Left lung (tissue), 10 donors: Measurements from ENCODE around the gene B9D2. TPM values are rescaled to one million over a fixed set of nuclear protein-coding genes. Genes with fewer than 3 reads are reported as not detected.
"Not testable (repeated sequence)": the region's sequence is repeated elsewhere in the genome, so short reads cannot be mapped to it uniquely, and the experiment has no call there.

Experiments used
- ATAC-seq: fragments of 200-7000 bp; cut with Tn5 transposase; one replicate; pipeline ENCODE4 v1.9.1; 2020; ENCODE audit warnings: moderate library complexity
- DNase-seq, 4 donors: peaks; one replicate each; pipeline ENCODE4 v3.0.0-alpha.2; 2013 to 2020
- H3K27ac ChIP-seq, 2 donors: fragments of 200-600 bp; sonication (generic) in 1 of 2; one replicate each; pipeline versions ENCODE4 v1.5.0 to v1.8.0; 2020 to 2021
- H3K27me3 ChIP-seq, 2 donors: fragments of 200-600 bp; sonication (generic) in 1 of 2; one replicate each; pipeline versions ENCODE4 v1.5.0 to v1.8.0; 2020 to 2021
- H3K36me3 ChIP-seq, 2 donors: fragments of 200-600 bp; sonication (generic) in 1 of 2; one replicate each; pipeline versions ENCODE4 v1.5.0 to v1.8.0; 2020 to 2021
- H3K4me1 ChIP-seq, 2 donors: fragments of 200-600 bp; one replicate each; pipeline ENCODE4 v1.8.0; 2021
- H3K4me3 ChIP-seq, 2 donors: fragments of 200-600 bp; sonication (generic) in 1 of 2; one replicate each; pipeline versions ENCODE4 v1.5.0 to v1.8.0; 2020 to 2021; ENCODE audit warnings: mild to moderate bottlenecking in 1 of 2
- H3K9me3 ChIP-seq, 2 donors: fragments of 200-600 bp; sonication (generic) in 1 of 2; one replicate each; pipeline versions ENCODE4 v1.5.0 to v1.8.0; 2020 to 2021
- intact Hi-C, 2 donors: fragments of 100-400 bp; cut with DNase I; formaldehyde crosslinking; loops; one replicate each; pipeline versions ENCODE4 v1.11.2 to v1.14.2; 2022
- polyA plus RNA-seq, 6 donors: library from polyadenylated mRNA; unstranded; fragments of 120-200 nt; gene quantifications; one replicate each; pipeline ENCODE4 v1.2.1, GENCODE V29; 2013; ENCODE audit not compliant: insufficient read length in 6 of 6
- total RNA-seq, 2 donors: library from RNA; stranded (reverse); fragmentation: NEBNext Ultra II Directional; extraction: Animal tissue kit (Norgen Biotek cat#: 25700); gene quantifications; one replicate each; pipeline ENCODE4 v1.2.1, GENCODE V29; 2021
- TF ChIP-seq, protein P1 (sequence below), 2 donors: fragments of 200-600 bp; sonication (generic) in 1 of 2; IDR thresholded peaks; one replicate each; pipeline versions ENCODE4 v1.5.0 to v1.8.0; 2021; ENCODE audit warnings: antibody characterized with exemption in 2 of 2
- donor health status: DM: no; HTN: yes; CAD: no.
- donor health status: DM: no; HTN: no; CAD: no.

The B9D2 gene
- total and polyA plus RNA-seq, 8 donors = 6.6 to 8.8 (median 7.7) TPM

DNA sequence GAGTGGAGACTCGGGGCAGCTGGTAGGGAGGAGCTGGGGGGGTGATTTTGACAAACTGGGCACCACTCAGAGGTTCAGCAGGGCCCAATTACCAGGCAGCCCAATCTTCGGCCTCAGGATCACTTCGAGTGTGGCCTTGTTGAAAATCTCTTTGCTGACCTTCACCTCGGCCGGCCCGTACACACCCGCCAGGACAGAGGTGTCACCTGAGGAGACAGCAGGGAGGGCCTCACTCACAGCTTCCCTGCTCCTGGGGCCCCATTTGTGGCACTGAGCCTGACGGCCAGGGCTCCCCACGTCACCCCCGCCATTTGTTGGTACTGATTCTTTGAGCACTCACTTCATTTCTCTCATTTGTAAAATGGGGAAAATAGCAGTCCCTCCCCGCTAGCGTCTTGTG lies 28.8 kb upstream of the B9D2 start:
- peaks cover 0 to 43% of the 10 kb centered on the region in 2 donors for H3K36me3 ChIP-seq
- H3K27ac ChIP-seq = no peak overlapping the region
- intact Hi-C loops = no loop called here
- H3K27me3 ChIP-seq = no peaks in the 10 kb centered on the region
- no peak overlapping the region for H3K4me3 ChIP-seq
- TF ChIP-seq, protein P1, sequence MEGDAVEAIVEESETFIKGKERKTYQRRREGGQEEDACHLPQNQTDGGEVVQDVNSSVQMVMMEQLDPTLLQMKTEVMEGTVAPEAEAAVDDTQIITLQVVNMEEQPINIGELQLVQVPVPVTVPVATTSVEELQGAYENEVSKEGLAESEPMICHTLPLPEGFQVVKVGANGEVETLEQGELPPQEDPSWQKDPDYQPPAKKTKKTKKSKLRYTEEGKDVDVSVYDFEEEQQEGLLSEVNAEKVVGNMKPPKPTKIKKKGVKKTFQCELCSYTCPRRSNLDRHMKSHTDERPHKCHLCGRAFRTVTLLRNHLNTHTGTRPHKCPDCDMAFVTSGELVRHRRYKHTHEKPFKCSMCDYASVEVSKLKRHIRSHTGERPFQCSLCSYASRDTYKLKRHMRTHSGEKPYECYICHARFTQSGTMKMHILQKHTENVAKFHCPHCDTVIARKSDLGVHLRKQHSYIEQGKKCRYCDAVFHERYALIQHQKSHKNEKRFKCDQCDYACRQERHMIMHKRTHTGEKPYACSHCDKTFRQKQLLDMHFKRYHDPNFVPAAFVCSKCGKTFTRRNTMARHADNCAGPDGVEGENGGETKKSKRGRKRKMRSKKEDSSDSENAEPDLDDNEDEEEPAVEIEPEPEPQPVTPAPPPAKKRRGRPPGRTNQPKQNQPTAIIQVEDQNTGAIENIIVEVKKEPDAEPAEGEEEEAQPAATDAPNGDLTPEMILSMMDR (IDR thresholded peaks at IDR 0.05) = no peak
- ATAC-seq (no peak), DNase-seq (no peak)
- H3K4me1 ChIP-seq = peaks cover 3 to 26% of the 10 kb centered on the region in 2 donors
- H3K9me3 ChIP-seq = no peaks in the 10 kb centered on the region

DNA sequence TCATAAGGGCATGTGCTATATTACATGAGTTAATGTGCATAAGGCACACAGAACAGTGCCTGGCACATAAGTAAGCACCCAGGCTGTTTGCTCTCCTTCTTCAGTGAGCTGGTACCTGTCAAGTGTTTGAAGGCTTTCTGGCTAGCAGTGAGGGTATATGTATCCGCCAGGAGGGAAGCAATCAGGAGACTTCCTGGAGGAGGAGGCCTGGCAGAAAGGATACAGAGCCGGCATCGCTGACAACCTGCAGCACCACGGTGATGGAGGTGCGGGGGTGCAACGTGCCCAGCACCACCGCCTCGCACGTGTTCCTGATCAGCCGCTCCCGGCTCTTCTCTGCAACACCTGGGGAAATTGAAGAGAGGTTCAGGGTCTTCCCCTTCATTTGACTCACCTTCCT lies 27.7 kb upstream of the B9D2 start:
- H3K36me3 ChIP-seq = peaks cover 0 to 52% of the 10 kb centered on the region in 2 donors
- intact Hi-C loops = no loop called here

DNA sequence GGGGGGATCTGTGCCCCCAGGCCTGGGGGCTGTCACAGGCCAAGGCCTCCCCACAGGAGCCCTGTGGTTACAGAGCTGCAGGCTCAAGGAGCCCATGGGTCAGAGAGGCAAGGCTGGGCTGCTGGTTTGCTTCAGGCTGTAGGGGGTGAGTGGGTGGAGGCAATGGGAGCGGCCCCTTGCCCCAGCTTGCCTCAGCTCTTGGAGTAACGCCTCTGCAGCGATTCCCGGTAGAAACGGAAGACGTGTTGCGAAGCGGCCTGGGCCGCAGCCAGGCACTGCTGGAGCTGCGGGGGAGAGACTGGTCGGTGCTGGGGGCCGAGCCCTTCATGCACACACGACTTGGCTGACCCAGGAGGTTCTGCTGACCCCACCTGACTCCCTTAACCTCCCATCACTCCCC lies 22.5 kb upstream of the B9D2 start:
- Histone ChIP-seq H3K9me3 (no peaks in the 10 kb centered on the region), H3K27me3 (no peaks in the 10 kb centered on the region), H3K27ac (no peak overlapping the region), H3K4me1 (no peaks in the 10 kb centered on the region), H3K36me3 (peaks cover 0 to 79% of the 10 kb centered on the region in 2 donors), H3K4me3 (no peak overlapping the region)
- DNase-seq (no peak), ATAC-seq (no peak)
- TF ChIP-seq, protein P1 (IDR thresholded peaks at IDR 0.05) = no peak
- intact Hi-C loops = no loop called here

More for the DNA sequence above, 27.7 kb upstream of the B9D2 start:
- Histone ChIP-seq H3K4me1 (peaks cover 3 to 21% of the 10 kb centered on the region in 2 donors), H3K9me3 (no peaks in the 10 kb centered on the region), H3K4me3 (no peak overlapping the region), H3K27ac (no peak overlapping the region), H3K27me3 (no peaks in the 10 kb centered on the region)
- ATAC-seq (no peak), DNase-seq (no peak)
- TF ChIP-seq, protein P1 (IDR thresholded peaks at IDR 0.05) = no peak

DNA sequence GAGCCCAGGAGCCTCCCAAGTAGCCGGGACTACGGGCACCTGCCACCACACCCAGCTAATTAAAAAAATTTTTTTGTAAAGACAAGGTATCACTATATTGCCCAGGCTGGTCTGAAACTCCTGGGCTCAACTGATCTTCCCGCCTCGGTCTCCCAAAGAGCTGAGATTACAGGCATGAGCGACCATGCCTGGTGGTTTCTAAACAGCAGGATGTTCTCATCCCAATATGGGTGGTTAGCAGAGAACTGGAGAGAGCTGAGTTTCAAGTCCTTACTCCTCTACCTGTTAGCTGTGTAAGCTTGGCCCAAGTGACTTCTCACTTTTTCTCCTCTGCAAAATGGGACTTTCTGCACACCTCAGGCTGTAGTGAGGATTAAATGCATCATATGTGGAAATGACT lies 20.4 kb upstream of the B9D2 start:
- H3K4me1 ChIP-seq = peaks cover 0 to 12% of the 10 kb centered on the region in 2 donors
- H3K27me3 ChIP-seq = no peaks in the 10 kb centered on the region
- H3K9me3 ChIP-seq = no peaks in the 10 kb centered on the region
- peaks cover 0 to 58% of the 10 kb centered on the region in 2 donors for H3K36me3 ChIP-seq
- intact Hi-C loops = no loop called here
- ATAC-seq (no peak), DNase-seq (no peak)
- H3K4me3 ChIP-seq = no peak overlapping the region
- TF ChIP-seq, protein P1 (IDR thresholded peaks at IDR 0.05) = no peak
- no peak overlapping the region for H3K27ac ChIP-seq

DNA sequence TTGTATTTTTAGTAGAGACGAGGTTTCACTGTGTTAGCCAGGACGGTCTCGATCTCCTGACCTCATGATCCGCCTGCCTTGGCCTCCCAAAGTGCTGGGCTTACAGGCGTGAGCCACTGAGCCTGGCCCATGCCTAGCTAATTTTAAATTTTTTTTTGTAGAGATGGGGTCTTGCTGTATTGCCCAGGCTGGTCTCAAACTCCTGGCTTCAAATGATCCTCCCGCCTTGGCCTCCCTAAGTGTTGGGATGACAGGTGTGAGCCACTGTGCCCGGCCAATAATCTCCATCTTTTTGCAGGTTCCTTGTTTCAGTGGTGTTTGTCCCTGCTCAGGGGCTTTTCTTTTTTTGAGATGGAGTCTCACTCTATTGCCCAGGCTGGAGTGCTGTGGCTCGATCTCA lies 17.6 kb upstream of the B9D2 start:
- H3K9me3 ChIP-seq, intact Hi-C loops, DNase-seq, H3K4me3 ChIP-seq, ATAC-seq, H3K27ac ChIP-seq, H3K27me3 ChIP-seq: not testable (repeated sequence)
- Histone ChIP-seq H3K4me1 (peaks cover 0 to 41% of the 10 kb centered on the region in 2 donors), H3K36me3 (peaks cover 0 to 33% of the 10 kb centered on the region in 2 donors)
